GM12874 (cell line): ENCODE data around the gene FYTTD1.

ENCODE experiments used
- TF ChIP-seq, protein P1 (sequence below): IDR thresholded peaks from 2 replicates; pipeline ENCODE4 v1.5.1; 2011; ENCODE audit warnings: low read depth, mild to moderate bottlenecking, control low read depth, low read length, moderate library complexity; ENCODE audit not compliant: insufficient read depth

Gene FYTTD1

DNA sequence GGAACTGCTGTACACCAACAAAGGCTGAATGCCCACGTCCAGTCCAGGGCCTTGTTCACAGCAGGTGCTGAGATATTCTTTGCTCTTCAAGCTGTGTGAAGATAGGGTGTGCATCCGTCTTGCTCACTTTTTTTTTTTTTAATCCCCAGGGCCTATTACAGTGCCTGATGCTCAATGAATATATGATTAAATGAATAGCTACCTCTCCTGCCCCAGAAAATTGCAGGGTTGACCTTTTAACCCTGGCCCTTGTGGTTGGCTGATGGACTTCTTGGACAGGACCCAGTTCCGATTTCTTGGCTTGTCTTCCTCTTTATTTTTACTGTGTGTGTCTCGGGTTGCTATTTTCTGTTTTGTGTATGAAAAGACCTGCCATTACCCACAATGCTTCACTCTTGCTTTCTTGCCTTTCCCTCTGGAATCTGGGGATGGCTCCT is 2.9 kb upstream of the FYTTD1 start:
- TF ChIP-seq, protein P1, sequence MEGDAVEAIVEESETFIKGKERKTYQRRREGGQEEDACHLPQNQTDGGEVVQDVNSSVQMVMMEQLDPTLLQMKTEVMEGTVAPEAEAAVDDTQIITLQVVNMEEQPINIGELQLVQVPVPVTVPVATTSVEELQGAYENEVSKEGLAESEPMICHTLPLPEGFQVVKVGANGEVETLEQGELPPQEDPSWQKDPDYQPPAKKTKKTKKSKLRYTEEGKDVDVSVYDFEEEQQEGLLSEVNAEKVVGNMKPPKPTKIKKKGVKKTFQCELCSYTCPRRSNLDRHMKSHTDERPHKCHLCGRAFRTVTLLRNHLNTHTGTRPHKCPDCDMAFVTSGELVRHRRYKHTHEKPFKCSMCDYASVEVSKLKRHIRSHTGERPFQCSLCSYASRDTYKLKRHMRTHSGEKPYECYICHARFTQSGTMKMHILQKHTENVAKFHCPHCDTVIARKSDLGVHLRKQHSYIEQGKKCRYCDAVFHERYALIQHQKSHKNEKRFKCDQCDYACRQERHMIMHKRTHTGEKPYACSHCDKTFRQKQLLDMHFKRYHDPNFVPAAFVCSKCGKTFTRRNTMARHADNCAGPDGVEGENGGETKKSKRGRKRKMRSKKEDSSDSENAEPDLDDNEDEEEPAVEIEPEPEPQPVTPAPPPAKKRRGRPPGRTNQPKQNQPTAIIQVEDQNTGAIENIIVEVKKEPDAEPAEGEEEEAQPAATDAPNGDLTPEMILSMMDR = no peak

DNA sequence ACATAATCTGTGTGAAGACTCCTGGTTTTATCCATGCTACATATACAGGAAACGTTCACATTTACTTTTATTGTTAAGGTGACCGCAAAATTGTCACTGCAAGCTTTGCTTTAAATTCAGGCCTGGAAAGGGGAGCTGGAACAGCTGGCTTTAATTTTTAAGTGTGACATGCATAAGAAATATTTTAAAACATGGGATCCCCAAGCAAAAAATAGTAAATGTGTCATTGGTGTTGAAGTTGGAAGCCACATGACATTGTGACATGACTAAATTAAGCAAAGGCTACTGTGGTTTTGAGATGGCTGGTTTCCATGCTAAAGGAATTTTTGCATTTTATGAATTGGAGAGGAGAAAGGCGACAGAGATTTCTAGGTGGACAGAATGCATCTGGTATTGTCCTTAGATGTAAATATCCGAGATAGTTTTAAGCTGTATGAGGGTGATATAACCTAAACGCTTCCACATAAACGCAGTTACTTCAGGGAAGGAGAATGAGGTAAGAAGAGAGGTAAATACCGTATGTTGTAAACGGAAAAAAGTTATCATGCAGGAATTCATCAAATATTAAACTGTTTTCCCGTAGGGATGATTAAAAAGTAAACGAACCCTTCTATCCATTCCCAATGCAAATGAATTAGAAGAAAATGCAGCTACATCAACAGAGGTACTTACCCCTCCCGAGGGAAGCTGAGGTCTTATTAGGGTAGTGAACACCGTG is 927 bp upstream of the FYTTD1 start:
- TF ChIP-seq, protein P1 = no peak

DNA sequence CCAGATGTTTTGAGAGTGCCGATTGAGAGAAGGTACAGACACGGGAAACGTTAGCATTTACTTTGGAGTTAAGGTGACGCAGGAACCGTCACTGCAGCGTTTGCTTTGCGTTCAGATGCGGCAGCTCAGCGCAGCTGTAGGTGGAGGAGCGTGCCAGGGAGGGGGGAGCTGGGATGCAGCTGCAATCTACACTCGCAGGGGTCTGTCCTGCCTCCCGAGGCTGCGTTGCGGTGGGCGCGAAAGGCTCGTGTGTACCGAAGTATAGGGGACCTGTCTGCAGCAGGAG is 425 bp upstream of the FYTTD1 start:
- TF ChIP-seq, protein P1 = no peak

DNA sequence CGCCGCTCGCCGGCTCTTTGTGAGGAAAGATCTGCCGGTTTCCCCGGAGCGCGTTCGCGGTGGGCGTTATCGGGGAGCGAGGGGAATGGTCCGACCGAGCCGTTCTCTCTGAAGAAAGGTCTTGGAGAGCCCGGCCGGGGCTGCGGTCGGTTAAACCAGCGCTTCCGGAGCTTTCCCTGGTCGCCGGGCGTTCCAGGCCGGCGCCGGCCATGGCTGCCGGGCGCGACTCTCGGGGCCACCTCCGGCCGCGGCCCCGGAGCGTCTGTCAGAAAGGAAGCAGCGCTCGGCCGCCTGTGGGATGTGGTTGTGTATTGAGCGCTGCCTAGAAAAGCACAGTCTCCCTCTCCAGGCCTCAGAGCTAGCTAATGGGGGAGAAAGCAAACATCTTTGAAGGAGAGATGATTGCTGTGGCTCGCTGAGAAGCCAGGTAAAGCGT is 731 bp downstream of the FYTTD1 start:
- TF ChIP-seq, protein P1 = no peak

DNA sequence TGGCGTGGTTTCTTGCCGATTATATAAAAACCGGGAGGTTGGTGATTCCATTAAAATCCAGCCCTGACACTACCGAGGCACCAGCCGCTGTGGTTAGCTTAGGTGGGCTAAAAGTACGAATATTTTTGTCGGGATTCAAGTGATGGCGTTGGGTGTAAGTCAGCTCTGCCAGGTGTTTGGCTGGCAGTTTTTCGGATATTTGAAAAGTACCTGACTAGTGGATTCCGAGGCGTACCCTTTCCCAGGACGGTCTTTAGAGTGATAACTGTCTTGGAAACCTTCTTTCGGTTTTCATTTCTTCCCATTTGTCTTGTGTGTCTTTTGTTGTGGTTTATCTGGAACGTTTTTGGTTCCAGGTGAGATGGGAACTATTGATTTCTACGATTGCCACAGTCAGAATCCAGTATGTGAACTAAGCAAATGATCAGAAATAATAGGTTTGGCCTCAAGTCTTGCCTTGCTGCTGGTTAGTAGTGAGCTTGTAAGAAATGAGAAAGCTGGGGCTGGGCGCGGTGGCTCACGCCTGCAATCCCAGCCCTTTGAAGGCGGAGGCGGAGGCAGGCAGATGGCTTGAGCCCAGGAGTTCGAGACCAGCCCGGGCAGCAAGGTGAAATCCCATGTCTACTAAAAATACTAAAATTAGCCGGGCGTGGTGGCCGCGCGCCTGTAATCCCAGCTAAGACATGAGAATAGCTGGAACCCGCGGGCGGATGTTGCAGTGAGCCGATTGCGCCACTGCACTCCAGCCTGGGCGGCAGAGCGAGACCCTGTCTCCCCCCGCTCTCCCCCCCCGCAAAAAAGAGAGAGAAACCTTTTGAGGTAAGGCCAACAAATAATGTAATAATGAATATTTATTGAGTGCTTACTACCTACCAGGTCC is 1.4 kb downstream of the FYTTD1 start:
- TF ChIP-seq, protein P1 = no peak

DNA sequence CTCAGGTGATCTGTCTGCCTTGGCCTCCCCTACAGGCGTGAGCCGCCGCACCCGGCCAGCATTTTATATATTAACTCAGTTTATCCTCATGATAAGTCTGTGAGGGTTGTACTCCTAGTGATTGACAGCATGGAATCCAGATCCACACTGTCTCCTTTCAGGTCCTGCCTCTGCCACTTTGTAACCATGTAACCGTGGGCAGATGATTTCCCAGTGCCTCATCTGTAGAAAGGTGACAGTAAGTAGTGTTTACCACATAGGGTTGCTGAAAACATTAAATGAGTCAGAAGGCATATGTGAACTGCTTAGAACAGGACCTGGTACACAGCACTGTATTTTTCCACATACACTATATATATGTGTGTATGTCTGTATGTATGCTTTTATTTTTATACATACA is 2.4 kb downstream of the FYTTD1 start:
- TF ChIP-seq, protein P1 = no peak

DNA sequence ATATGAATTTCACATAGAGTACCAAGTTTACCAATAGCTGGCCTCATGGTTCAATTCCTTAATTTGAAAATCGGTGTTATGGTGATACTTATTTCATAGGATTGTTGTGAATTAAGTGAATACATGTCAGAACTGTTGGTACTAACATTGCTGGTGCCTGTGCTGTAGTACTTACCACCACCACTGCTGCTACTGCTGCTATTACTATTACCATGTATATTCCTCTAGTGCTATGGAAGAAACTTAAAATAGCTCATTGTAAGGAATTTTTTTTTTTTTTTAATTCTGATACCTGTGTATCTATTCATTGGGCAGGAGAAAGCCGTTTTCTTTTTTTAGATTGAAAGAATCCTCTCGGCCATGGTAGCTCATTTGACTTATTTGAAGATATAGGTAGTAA is 3.6 kb downstream of the FYTTD1 start:
- TF ChIP-seq, protein P1 = peak; percentile 17; the same call in 1 of the 2 replicates
